Measurements from ENCODE around the gene BORCS5. TPM values are rescaled to one million over a fixed set of nuclear protein-coding genes. Genes with fewer than 3 reads are reported as not detected.

The BORCS5 gene
- total RNA-seq, 1 donor from 2014 or later = 3.0 TPM

- DNase-seq (ENCODE audit: low spot score in 2 of 2) = no peak
- intact Hi-C loops (cut with DNase I) = no loop called here
- Histone ChIP-seq H3K4me3 (no peak overlapping the region), H3K9me3 (no peaks in the 10 kb centered on the region), H3K27me3 (no peaks in the 10 kb centered on the region), H3K4me1 (peaks cover 0 to under 1% of the 10 kb centered on the region in 2 donors), H3K36me3 (no peaks in the 10 kb centered on the region), H3K27ac (no peak overlapping the region)
- no peak for TF ChIP-seq CTCF (IDR thresholded peaks at IDR 0.05)
These were observed 97.4 kb downstream of the BORCS5 start for GRCh38 chr12:12454315-12454714.

GRCh38 chr12:12456637-12457036 is 99.8 kb downstream of the BORCS5 start:
- Histone ChIP-seq H3K4me3 (no peak overlapping the region), H3K36me3 (no peaks in the 10 kb centered on the region), H3K27ac (no peak overlapping the region), H3K9me3 (no peaks in the 10 kb centered on the region), H3K27me3 (no peaks in the 10 kb centered on the region), H3K4me1 (no peaks in the 10 kb centered on the region)
- DNase-seq (ENCODE audit: low spot score in 2 of 2) = no peak
- no peak for TF ChIP-seq CTCF (IDR thresholded peaks at IDR 0.05)
- intact Hi-C loops (cut with DNase I) = no loop called here

GRCh38 chr12:12460935-12461922 is 104.4 kb downstream of the BORCS5 start:
- Histone ChIP-seq H3K9me3 (no peaks in the 10 kb centered on the region), H3K27ac (no peak overlapping the region), H3K36me3 (no peaks in the 10 kb centered on the region), H3K27me3 (no peaks in the 10 kb centered on the region), H3K4me1 (no peaks in the 10 kb centered on the region), H3K4me3 (no peak overlapping the region)
- intact Hi-C loops (cut with DNase I) = no loop called here
- no peak for TF ChIP-seq CTCF (IDR thresholded peaks at IDR 0.05)
- no peak for DNase-seq (ENCODE audit: low spot score in 2 of 2)

- intact Hi-C loops (cut with DNase I) = no loop called here
- H3K27ac ChIP-seq = no peak overlapping the region
These were observed 105.0 kb downstream of the BORCS5 start for GRCh38 chr12:12461923-12462315.

GRCh38 chr12:12465522-12465921 is 108.6 kb downstream of the BORCS5 start:
- intact Hi-C loops (cut with DNase I) = no loop called here
- TF ChIP-seq CTCF (IDR thresholded peaks at IDR 0.05) = no peak
- no peaks in the 10 kb centered on the region for H3K4me1 ChIP-seq
- no peak overlapping the region for H3K27ac ChIP-seq
- no peaks in the 10 kb centered on the region for H3K27me3 ChIP-seq
- no peaks in the 10 kb centered on the region for H3K9me3 ChIP-seq
- DNase-seq (ENCODE audit: low spot score in 2 of 2) = no peak
- no peak overlapping the region for H3K4me3 ChIP-seq
- H3K36me3 ChIP-seq = peaks cover 0 to 13% of the 10 kb centered on the region in 2 donors

More at GRCh38 chr12:12461923-12462315, 105.0 kb downstream of the BORCS5 start:
- DNase-seq (ENCODE audit: low spot score in 2 of 2) = no peak
- TF ChIP-seq CTCF (IDR thresholded peaks at IDR 0.05) = no peak
- Histone ChIP-seq H3K4me3 (no peak overlapping the region), H3K27me3 (no peaks in the 10 kb centered on the region), H3K36me3 (peaks cover 0 to 4% of the 10 kb centered on the region in 2 donors), H3K4me1 (no peaks in the 10 kb centered on the region), H3K9me3 (no peaks in the 10 kb centered on the region)
